WTC11 (cell line): ENCODE results near the gene LBH. TPM values are rescaled to one million over a fixed set of nuclear protein-coding genes. Genes with fewer than 3 reads are reported as not detected.

Source experiments
- ATAC-seq: fragments of 200-7000 bp; cut with Tn5 transposase; 2 replicates; pipeline ENCODE4 v1.10.0; 2021; ENCODE audit warnings: mild to moderate bottlenecking, moderate library complexity
- CTCF ChIA-PET: fragments of 300-600 bp; sonication (Branson Sonifier 250); formaldehyde crosslinking; loops from one replicate; lab custom pipeline; 2021; ENCODE audit warnings: antibody characterized with exemption; lab: Charles Lee
- POLR2A ChIA-PET: fragments of 350-600 bp; sonication (Branson Sonifier 250); formaldehyde crosslinking; loops from one replicate; lab custom pipeline; 2021; ENCODE audit warnings: antibody characterized with exemption; lab: Charles Lee
- DNase-seq: peaks from one replicate; pipeline ENCODE4 v3.0.0; 2021; ENCODE audit warnings: low spot score
- H3K27ac Mint-ChIP-seq: 2 replicates; pipeline ENCODE4 v1.8.0; 2021; ENCODE audit warnings: mixed read lengths
- H3K27me3 Mint-ChIP-seq: 2 replicates; pipeline ENCODE4 v1.8.0; 2021; ENCODE audit warnings: low read depth, mild to moderate bottlenecking, moderate library complexity, mixed read lengths
- H3K36me3 Mint-ChIP-seq: 2 replicates; pipeline ENCODE4 v1.8.0; 2021; ENCODE audit warnings: mixed read lengths
- H3K4me1 Mint-ChIP-seq: 2 replicates; pipeline ENCODE4 v1.8.0; 2022; ENCODE audit warnings: mixed read lengths
- H3K4me3 Mint-ChIP-seq: 2 replicates; pipeline ENCODE4 v1.8.0; 2021; ENCODE audit warnings: mild to moderate bottlenecking, moderate library complexity, mixed read lengths
- H3K9me3 Mint-ChIP-seq: 2 replicates; pipeline ENCODE4 v1.8.0; 2021; ENCODE audit warnings: mixed read lengths
- FOXP1 ChIP-seq: sonication (generic); formaldehyde crosslinking; IDR thresholded peaks from 2 replicates; pipeline ENCODE4 v1.8.0; 2022; ENCODE audit warnings: missing genetic modification reagents, mild to moderate bottlenecking, moderate library complexity, borderline replicate concordance
- HMGA2 ChIP-seq: fragments of 250-450 bp; sonication (Bioruptor Pico); IDR thresholded peaks from 2 replicates; pipeline ENCODE4 v1.4.0; 2021; ENCODE audit warnings: mild to moderate bottlenecking, moderate library complexity
- NFE2L1 ChIP-seq: sonication (generic); formaldehyde crosslinking; IDR thresholded peaks from 2 replicates; pipeline ENCODE4 v1.8.1; 2023; ENCODE audit warnings: missing genetic modification reagents
- NR1H2 ChIP-seq: sonication (generic); formaldehyde crosslinking; IDR thresholded peaks from 2 replicates; pipeline ENCODE4 v1.9.0; 2021; ENCODE audit warnings: mild to moderate bottlenecking, moderate library complexity, missing genetic modification reagents
- NR3C1 ChIP-seq: sonication (generic); formaldehyde crosslinking; conservative IDR thresholded peaks from 2 replicates; pipeline ENCODE4 v1.8.1; 2023; ENCODE audit warnings: low read depth, mild to moderate bottlenecking, missing genetic modification reagents
- PRRX2 ChIP-seq: fragments of 250-450 bp; sonication (Bioruptor Pico); IDR thresholded peaks from 2 replicates; pipeline ENCODE4 v1.8.0; 2021; ENCODE audit warnings: mild to moderate bottlenecking
- RORB ChIP-seq: fragments of 250-450 bp; sonication (Bioruptor Pico); IDR thresholded peaks from 2 replicates; pipeline ENCODE4 v1.9.0; 2021; ENCODE audit warnings: mild to moderate bottlenecking
- SP1 ChIP-seq: sonication (generic); formaldehyde crosslinking; conservative IDR thresholded peaks from 2 replicates; pipeline ENCODE4 v1.8.1; 2022; ENCODE audit warnings: missing genetic modification reagents
- total RNA-seq: library from RNA; stranded (reverse); gene quantifications from 3 replicates; pipeline ENCODE4 v1.2.3, GENCODE V29; 2021
- TF ChIP-seq, protein P1 (sequence below): fragments of 250-450 bp; sonication (Bioruptor Pico); IDR thresholded peaks from 2 replicates; pipeline ENCODE4 v1.9.0; 2021; ENCODE audit warnings: mild to moderate bottlenecking, borderline replicate concordance
- TF ChIP-seq, protein P2 (sequence below): fragments of 250-450 bp; sonication (Bioruptor Pico); conservative IDR thresholded peaks from 2 replicates; pipeline ENCODE4 v1.9.0; 2021; ENCODE audit warnings: mild to moderate bottlenecking
- TF ChIP-seq, protein P3 (sequence below): sonication (generic); formaldehyde crosslinking; IDR thresholded peaks from 2 replicates; pipeline ENCODE4 v1.8.0; 2023; ENCODE audit warnings: mild to moderate bottlenecking, missing genetic modification reagents
- TF ChIP-seq, protein P4 (sequence below): fragments of 250-450 bp; sonication (Bioruptor Pico); IDR thresholded peaks from 2 replicates; pipeline ENCODE4 v1.9.0; 2021; ENCODE audit warnings: mild to moderate bottlenecking
- TF ChIP-seq, protein P5 (sequence below): sonication (generic); formaldehyde crosslinking; IDR thresholded peaks from 2 replicates; pipeline ENCODE4 v1.8.0; 2023; ENCODE audit warnings: missing genetic modification reagents, mild to moderate bottlenecking, borderline replicate concordance
- TF ChIP-seq, protein P6 (sequence below): sonication (generic); formaldehyde crosslinking; IDR thresholded peaks from 2 replicates; pipeline ENCODE4 v1.8.0; 2022; ENCODE audit warnings: mild to moderate bottlenecking, missing genetic modification reagents
- TF ChIP-seq, protein P7 (sequence below): sonication (generic); formaldehyde crosslinking; IDR thresholded peaks from 2 replicates; pipeline ENCODE4 v1.8.1; 2023; ENCODE audit warnings: mild to moderate bottlenecking, missing genetic modification reagents
- TF ChIP-seq, protein P8 (sequence below): sonication (generic); formaldehyde crosslinking; IDR thresholded peaks from 2 replicates; pipeline ENCODE4 v1.8.1; 2023; ENCODE audit warnings: mild to moderate bottlenecking, missing genetic modification reagents, moderate library complexity

Gene LBH
- total RNA-seq, 1 experiment from 2014 or later, result 47.3 TPM

DNA sequence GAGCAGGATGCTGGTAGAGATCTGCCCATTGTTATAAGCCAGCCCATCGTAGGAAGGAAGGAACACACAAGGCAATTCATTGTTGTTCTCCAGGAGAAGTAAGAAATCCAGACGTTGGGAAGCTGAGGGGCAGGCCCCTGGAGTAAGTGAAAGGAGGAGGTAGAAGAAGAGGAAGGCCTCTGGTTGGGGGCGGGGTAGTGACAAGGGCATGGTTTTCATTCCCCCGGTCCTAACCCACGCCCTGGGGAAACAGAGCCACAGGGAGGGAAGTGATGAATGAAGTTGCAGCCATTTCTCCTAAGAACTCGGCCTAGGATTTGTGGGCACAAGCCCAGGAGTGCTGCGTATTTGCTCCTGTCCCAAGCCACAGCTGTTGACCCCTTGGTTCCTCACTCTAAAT, 18.0 kb downstream of the LBH start (continued):
- no peak for TF ChIP-seq NR1H2 (CRISPR knock-in tag)
- TF ChIP-seq, protein P1, sequence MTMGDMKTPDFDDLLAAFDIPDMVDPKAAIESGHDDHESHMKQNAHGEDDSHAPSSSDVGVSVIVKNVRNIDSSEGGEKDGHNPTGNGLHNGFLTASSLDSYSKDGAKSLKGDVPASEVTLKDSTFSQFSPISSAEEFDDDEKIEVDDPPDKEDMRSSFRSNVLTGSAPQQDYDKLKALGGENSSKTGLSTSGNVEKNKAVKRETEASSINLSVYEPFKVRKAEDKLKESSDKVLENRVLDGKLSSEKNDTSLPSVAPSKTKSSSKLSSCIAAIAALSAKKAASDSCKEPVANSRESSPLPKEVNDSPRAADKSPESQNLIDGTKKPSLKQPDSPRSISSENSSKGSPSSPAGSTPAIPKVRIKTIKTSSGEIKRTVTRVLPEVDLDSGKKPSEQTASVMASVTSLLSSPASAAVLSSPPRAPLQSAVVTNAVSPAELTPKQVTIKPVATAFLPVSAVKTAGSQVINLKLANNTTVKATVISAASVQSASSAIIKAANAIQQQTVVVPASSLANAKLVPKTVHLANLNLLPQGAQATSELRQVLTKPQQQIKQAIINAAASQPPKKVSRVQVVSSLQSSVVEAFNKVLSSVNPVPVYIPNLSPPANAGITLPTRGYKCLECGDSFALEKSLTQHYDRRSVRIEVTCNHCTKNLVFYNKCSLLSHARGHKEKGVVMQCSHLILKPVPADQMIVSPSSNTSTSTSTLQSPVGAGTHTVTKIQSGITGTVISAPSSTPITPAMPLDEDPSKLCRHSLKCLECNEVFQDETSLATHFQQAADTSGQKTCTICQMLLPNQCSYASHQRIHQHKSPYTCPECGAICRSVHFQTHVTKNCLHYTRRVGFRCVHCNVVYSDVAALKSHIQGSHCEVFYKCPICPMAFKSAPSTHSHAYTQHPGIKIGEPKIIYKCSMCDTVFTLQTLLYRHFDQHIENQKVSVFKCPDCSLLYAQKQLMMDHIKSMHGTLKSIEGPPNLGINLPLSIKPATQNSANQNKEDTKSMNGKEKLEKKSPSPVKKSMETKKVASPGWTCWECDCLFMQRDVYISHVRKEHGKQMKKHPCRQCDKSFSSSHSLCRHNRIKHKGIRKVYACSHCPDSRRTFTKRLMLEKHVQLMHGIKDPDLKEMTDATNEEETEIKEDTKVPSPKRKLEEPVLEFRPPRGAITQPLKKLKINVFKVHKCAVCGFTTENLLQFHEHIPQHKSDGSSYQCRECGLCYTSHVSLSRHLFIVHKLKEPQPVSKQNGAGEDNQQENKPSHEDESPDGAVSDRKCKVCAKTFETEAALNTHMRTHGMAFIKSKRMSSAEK, result no peak

DNA sequence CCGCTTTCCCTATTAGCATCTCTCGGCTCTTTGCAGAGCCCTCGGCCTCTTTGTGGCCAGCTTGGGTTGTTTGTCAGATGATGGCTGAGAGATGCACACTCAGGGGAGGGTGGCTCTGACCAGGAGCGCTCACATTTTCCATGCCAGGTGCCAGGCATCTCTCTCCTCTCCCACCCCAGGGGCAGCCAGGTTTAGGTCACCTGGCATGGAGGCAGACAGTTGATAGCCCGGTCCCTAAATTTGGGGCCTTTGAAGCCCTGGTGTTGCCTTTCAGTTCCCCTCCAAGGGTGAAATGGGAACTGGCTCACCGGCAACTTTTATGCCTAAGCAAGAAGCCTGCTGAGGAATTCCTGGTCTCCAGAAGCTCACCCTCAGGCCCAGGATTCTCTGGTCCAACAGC, 19.1 kb downstream of the LBH start:
- DNase-seq, result no peak
- peaks cover 30% of the 10 kb centered on the region for H3K36me3 Mint-ChIP-seq
- ATAC-seq, result no peak
- H3K9me3 Mint-ChIP-seq, result peaks cover 11% of the 10 kb centered on the region; the same call in 1 of the 2 replicates
- H3K4me1 Mint-ChIP-seq, result peaks cover 30% of the 10 kb centered on the region
- no peak overlapping the region for H3K4me3 Mint-ChIP-seq
- no peaks in the 10 kb centered on the region for H3K27me3 Mint-ChIP-seq
- POLR2A ChIA-PET, result no interaction called here
- CTCF ChIA-PET, result interaction anchor here (1.0 kb wide), 1 partner anchor 85 kb away, joined by 3 read pairs; no protein-coding TSS in a partner anchor
- no peak overlapping the region for H3K27ac Mint-ChIP-seq
- TF ChIP-seq FOXP1 (CRISPR knock-in tag) (no peak), NR1H2 (CRISPR knock-in tag) (no peak), NR3C1 (CRISPR knock-in tag) (no peak), NFE2L1 (CRISPR knock-in tag) (no peak), RORB (CRISPR knock-in tag) (no peak), SP1 (CRISPR knock-in tag) (no peak), PRRX2 (CRISPR knock-in tag) (no peak), HMGA2 (no peak)
- TF ChIP-seq, protein P2, sequence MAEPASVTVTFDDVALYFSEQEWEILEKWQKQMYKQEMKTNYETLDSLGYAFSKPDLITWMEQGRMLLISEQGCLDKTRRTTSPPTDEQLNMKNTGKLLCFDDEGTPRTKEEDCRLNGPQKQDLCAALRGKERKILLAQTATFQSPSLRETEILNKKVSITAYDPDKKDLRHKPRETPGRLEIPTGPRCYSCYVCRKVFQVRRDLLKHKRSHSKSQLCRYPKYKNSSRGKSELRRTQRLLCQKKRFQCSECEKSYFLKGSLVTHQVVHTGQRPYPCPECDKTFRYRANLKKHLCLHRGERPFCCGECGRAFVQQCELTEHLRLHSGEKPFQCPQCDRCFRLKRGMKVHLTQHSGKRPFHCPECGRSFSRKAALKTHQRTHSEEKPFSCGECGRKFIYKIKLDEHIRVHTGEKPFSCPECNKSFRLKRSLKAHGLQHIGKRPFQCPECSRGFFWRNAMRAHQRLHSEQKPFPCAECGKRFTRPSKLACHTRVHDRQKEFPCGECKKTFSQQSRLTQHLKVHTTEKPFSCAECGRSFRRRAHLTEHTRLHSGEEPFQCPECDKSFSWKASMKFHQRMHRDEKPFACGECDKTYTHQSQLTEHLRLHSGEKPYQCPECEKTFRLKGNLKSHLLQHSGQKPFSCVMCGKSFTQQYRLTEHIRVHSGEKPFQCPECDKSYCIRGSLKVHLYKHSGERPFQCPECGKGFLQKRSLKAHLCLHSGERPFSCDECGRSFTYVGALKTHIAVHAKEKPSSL (CRISPR knock-in tag), result no peak
- TF ChIP-seq, protein P3, sequence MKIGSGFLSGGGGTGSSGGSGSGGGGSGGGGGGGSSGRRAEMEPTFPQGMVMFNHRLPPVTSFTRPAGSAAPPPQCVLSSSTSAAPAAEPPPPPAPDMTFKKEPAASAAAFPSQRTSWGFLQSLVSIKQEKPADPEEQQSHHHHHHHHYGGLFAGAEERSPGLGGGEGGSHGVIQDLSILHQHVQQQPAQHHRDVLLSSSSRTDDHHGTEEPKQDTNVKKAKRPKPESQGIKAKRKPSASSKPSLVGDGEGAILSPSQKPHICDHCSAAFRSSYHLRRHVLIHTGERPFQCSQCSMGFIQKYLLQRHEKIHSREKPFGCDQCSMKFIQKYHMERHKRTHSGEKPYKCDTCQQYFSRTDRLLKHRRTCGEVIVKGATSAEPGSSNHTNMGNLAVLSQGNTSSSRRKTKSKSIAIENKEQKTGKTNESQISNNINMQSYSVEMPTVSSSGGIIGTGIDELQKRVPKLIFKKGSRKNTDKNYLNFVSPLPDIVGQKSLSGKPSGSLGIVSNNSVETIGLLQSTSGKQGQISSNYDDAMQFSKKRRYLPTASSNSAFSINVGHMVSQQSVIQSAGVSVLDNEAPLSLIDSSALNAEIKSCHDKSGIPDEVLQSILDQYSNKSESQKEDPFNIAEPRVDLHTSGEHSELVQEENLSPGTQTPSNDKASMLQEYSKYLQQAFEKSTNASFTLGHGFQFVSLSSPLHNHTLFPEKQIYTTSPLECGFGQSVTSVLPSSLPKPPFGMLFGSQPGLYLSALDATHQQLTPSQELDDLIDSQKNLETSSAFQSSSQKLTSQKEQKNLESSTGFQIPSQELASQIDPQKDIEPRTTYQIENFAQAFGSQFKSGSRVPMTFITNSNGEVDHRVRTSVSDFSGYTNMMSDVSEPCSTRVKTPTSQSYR (CRISPR knock-in tag), result no peak
- TF ChIP-seq, protein P4, sequence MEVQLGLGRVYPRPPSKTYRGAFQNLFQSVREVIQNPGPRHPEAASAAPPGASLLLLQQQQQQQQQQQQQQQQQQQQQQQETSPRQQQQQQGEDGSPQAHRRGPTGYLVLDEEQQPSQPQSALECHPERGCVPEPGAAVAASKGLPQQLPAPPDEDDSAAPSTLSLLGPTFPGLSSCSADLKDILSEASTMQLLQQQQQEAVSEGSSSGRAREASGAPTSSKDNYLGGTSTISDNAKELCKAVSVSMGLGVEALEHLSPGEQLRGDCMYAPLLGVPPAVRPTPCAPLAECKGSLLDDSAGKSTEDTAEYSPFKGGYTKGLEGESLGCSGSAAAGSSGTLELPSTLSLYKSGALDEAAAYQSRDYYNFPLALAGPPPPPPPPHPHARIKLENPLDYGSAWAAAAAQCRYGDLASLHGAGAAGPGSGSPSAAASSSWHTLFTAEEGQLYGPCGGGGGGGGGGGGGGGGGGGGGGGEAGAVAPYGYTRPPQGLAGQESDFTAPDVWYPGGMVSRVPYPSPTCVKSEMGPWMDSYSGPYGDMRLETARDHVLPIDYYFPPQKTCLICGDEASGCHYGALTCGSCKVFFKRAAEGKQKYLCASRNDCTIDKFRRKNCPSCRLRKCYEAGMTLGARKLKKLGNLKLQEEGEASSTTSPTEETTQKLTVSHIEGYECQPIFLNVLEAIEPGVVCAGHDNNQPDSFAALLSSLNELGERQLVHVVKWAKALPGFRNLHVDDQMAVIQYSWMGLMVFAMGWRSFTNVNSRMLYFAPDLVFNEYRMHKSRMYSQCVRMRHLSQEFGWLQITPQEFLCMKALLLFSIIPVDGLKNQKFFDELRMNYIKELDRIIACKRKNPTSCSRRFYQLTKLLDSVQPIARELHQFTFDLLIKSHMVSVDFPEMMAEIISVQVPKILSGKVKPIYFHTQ (CRISPR knock-in tag), result no peak
- TF ChIP-seq, protein P5, sequence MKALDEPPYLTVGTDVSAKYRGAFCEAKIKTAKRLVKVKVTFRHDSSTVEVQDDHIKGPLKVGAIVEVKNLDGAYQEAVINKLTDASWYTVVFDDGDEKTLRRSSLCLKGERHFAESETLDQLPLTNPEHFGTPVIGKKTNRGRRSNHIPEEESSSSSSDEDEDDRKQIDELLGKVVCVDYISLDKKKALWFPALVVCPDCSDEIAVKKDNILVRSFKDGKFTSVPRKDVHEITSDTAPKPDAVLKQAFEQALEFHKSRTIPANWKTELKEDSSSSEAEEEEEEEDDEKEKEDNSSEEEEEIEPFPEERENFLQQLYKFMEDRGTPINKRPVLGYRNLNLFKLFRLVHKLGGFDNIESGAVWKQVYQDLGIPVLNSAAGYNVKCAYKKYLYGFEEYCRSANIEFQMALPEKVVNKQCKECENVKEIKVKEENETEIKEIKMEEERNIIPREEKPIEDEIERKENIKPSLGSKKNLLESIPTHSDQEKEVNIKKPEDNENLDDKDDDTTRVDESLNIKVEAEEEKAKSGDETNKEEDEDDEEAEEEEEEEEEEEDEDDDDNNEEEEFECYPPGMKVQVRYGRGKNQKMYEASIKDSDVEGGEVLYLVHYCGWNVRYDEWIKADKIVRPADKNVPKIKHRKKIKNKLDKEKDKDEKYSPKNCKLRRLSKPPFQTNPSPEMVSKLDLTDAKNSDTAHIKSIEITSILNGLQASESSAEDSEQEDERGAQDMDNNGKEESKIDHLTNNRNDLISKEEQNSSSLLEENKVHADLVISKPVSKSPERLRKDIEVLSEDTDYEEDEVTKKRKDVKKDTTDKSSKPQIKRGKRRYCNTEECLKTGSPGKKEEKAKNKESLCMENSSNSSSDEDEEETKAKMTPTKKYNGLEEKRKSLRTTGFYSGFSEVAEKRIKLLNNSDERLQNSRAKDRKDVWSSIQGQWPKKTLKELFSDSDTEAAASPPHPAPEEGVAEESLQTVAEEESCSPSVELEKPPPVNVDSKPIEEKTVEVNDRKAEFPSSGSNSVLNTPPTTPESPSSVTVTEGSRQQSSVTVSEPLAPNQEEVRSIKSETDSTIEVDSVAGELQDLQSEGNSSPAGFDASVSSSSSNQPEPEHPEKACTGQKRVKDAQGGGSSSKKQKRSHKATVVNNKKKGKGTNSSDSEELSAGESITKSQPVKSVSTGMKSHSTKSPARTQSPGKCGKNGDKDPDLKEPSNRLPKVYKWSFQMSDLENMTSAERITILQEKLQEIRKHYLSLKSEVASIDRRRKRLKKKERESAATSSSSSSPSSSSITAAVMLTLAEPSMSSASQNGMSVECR (CRISPR knock-in tag), result no peak
- TF ChIP-seq, protein P6, sequence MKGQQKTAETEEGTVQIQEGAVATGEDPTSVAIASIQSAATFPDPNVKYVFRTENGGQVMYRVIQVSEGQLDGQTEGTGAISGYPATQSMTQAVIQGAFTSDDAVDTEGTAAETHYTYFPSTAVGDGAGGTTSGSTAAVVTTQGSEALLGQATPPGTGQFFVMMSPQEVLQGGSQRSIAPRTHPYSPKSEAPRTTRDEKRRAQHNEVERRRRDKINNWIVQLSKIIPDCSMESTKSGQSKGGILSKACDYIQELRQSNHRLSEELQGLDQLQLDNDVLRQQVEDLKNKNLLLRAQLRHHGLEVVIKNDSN (CRISPR knock-in tag), result no peak
- TF ChIP-seq, protein P7, sequence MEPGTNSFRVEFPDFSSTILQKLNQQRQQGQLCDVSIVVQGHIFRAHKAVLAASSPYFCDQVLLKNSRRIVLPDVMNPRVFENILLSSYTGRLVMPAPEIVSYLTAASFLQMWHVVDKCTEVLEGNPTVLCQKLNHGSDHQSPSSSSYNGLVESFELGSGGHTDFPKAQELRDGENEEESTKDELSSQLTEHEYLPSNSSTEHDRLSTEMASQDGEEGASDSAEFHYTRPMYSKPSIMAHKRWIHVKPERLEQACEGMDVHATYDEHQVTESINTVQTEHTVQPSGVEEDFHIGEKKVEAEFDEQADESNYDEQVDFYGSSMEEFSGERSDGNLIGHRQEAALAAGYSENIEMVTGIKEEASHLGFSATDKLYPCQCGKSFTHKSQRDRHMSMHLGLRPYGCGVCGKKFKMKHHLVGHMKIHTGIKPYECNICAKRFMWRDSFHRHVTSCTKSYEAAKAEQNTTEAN, result no peak
- TF ChIP-seq, protein P8, sequence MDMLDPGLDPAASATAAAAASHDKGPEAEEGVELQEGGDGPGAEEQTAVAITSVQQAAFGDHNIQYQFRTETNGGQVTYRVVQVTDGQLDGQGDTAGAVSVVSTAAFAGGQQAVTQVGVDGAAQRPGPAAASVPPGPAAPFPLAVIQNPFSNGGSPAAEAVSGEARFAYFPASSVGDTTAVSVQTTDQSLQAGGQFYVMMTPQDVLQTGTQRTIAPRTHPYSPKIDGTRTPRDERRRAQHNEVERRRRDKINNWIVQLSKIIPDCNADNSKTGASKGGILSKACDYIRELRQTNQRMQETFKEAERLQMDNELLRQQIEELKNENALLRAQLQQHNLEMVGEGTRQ, result no peak
